ENCODE measurements around the gene SORCS2.

GRCh38 chr4:7700665-7701064, 508.3 kb downstream of the SORCS2 start:
- TF ChIP-seq CTCF (IDR thresholded peaks at IDR 0.05), result no peak
- TF ChIP-seq EZH2phosphoT487 (IDR thresholded peaks at IDR 0.05), result no peak

Data from neural progenitor cell (in vitro differentiated cells).